Fibroblast of mammary gland (primary cell): ENCODE data around the gene MYRF.

Source experiments
- DNase-seq: peaks from one replicate; pipeline ENCODE4 v3.0.0-alpha.2; 2010; ENCODE audit warnings: low read depth
- H3K4me3 ChIP-seq: 2 replicates; pipeline ENCODE4 v1.5.1; 2011; ENCODE audit warnings: low read depth, mild to moderate bottlenecking, low read length, moderate library complexity; ENCODE audit not compliant: control insufficient read depth
- CTCF ChIP-seq: conservative IDR thresholded peaks from 2 replicates; pipeline ENCODE4 v1.5.1; 2011; ENCODE audit warnings: low read depth, low read length, inconsistent platforms; ENCODE audit not compliant: control insufficient read depth, insufficient read depth

MYRF gene

DNA sequence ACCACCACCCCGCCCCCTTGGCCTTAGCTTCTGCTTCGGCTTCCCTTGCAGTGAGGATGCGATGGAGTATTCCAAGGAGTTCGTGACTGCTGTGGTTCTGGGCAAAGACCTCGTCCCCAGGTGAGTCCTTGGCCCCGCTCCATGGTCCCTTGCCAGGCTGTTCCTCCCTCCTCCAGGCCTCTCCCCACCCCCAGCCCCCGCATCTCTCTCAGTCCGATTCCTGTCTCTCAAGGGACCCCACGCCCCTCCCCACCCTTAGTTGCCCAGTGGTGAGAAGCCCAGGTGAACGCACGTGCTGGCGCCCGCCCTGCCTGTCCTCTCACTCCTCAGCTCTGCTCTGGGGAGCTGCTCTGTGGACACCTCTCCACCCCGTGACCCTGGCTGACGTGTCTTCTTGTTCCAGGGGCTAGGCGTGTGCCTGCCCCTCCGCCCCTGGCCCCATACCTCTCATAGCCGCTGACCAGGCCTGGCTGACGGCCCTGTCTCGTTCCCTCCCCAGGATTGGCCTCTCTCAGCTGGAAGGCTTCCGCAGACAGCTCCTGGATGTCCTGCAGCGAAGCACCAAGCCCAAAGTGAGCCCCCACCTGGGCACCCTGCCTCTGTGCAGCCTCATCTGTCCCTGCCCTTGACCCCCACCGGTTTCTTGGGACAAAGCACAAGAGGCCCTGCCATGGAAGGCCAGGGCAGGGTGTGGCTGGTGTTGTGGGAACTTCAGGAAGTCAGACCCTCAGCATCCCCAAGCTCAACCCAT lies 14.6 kb upstream of the MYRF start:
- H3K4me3 ChIP-seq = no peak overlapping the region
- TF ChIP-seq CTCF = no peak
- no peak for DNase-seq

GRCh38 chr11:61738776-61739175 lies 13.7 kb upstream of the MYRF start:
- no peak for DNase-seq
- TF ChIP-seq CTCF = no peak
- H3K4me3 ChIP-seq = no peak overlapping the region

DNA sequence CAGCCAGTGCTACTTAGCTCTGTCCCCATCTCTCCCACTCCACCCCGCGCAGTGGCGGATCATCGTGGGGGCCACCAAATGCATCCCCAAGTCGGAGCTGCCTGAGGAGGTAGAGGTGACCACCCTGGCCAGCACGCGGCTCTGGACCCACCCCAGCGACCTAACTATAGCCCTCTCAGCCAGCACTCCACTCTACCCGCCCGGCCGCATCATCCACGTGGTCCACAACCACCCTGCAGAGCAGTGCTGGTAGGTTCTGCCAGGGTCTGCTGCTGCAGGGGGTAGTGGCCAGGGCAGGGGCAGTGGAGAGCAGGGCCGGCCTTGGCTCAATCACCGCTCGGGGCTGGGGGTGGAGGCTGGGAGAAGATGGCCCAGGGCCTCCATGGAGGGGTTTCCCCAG lies 13.0 kb upstream of the MYRF start:
- no peak for TF ChIP-seq CTCF
- no peak for DNase-seq
- no peak overlapping the region for H3K4me3 ChIP-seq

GRCh38 chr11:61739966-61740365 lies 12.5 kb upstream of the MYRF start:
- no peak for TF ChIP-seq CTCF
- H3K4me3 ChIP-seq = no peak overlapping the region

GRCh38 chr11:61742391-61742790 lies 10.0 kb upstream of the MYRF start:
- DNase-seq = no peak
- no peak for TF ChIP-seq CTCF
- no peak overlapping the region for H3K4me3 ChIP-seq

More at GRCh38 chr11:61739966-61740365, 12.5 kb upstream of the MYRF start:
- no peak for DNase-seq

GRCh38 chr11:61743486-61744095 lies 8.8 kb upstream of the MYRF start:
- no peak overlapping the region for H3K4me3 ChIP-seq
- no peak for TF ChIP-seq CTCF

More at GRCh38 chr11:61743486-61744095, 8.8 kb upstream of the MYRF start:
- no peak for DNase-seq
